ENCODE measurements around the gene GUCA2B. TPM values are rescaled to one million over a fixed set of nuclear protein-coding genes. Genes with fewer than 3 reads are reported as not detected.

Gene GUCA2B
- polyA plus RNA-seq, 4 donors: 14.4 to 969 (median 622) TPM

DNA sequence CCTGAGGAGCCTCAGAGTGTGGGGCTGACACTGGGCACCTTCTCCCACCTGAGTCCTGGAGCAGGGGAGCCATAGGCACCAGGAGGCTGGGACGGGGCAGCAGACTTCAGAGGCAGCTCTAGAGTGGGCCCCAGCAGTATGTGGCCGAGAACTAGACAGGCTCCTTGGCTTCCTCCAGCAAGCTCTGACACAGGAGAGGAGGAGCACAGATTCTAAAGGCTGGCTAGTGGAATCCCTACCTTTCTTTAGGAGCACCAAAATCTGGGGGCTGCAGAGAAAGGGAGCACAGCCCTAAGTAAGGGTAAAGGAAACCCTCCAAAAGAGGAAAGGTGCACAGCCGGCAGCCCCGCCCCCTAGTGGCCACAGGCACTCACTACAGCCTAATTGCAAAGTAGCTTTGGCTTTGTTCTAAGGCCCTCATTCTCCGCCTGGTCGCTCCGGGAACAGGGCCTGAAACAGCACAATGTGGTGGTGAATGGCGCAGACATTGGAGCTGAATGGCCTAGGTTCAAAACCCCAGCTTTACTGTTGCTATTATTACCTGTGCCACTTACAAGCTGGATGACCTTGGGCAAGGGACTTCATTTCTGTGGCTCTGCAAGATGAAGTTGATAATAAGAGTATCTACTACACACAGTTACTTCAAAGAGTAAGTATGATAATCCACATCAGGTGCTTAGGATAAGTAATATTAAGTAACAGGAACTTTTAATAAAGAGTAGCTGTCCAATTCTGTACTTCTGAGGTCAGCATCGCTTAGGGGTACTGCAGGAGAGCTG, 20.1 kb downstream of the GUCA2B start:
- H3K4me3 ChIP-seq (ENCODE audit: low read depth in 1 of 3, low read length in 3 of 3): no peak overlapping the region
- no peak for FAIRE-seq

DNA sequence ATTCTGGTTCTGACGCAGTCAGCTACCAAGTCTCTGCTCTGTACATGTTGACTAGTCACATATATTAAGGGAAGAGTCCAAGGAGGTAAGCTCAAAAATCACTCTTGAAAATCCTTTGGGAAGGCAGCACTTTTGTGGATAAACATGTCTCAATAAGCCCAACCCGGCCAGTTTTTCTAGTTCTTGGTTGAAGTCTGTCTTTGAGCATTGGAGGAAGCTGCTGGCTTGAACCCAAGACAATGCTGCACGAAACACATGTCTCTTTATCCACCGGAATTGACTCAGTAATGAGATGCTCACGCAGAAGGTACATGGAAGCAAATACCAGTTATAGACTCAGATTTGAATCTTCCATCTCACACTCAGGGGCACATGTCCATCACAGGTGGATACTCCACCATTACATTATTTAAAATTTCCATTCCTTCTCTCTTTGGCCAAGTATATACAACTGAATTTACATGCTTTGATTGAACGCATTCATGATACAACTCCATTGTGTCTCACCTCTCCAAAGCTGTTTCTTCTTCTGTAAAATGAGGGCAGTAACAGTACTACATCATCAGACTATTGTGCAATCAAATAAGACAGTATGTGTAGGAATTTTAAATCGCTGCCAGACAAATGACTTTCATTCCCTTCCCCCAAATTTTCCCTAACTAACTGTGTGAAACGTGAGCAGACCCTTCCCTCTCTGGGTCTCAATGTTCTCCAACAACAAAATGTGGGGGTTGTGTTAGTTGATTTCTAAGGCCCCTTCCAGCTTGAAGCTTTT, 20.9 kb downstream of the GUCA2B start:
- H3K4me1 ChIP-seq (ENCODE audit: control insufficient read depth in 3 of 3, insufficient read depth in 2 of 3, low read depth in 1 of 3, low read length in 2 of 3): peaks cover 0 to 7% (median 0%) of the 10 kb centered on the region in 3 donors
- no peak overlapping the region for H3K4me3 ChIP-seq (ENCODE audit: low read depth in 1 of 3, low read length in 3 of 3)
- no peak for FAIRE-seq
- H3K27ac ChIP-seq (ENCODE audit: low read depth in 1 of 3, low read length in 2 of 3): no peak overlapping the region
- DNase-seq: no peak
- H3K9me3 ChIP-seq (ENCODE audit: control insufficient read depth in 2 of 2, insufficient read depth in 1 of 2, low read depth in 1 of 2, low read length in 1 of 2): no peaks in the 10 kb centered on the region
- 75 to 77% (median 76%) methylated on average over 8 of the region's 8 CpGs for WGBS, 3 donors
- H3K36me3 ChIP-seq (ENCODE audit: control insufficient read depth in 3 of 3, insufficient read depth in 2 of 3, low read depth in 1 of 3, low read length in 3 of 3): peaks cover 0 to 8% (median 2%) of the 10 kb centered on the region in 3 donors
- H3K27me3 ChIP-seq (ENCODE audit: control insufficient read depth in 3 of 3, insufficient read depth in 3 of 3, low read length in 3 of 3): no peaks in the 10 kb centered on the region

More for the DNA sequence above, 20.1 kb downstream of the GUCA2B start:
- Histone ChIP-seq H3K27me3 (ENCODE audit: control insufficient read depth in 3 of 3, insufficient read depth in 3 of 3, low read length in 3 of 3) (no peaks in the 10 kb centered on the region), H3K4me1 (ENCODE audit: control insufficient read depth in 3 of 3, insufficient read depth in 2 of 3, low read depth in 1 of 3, low read length in 2 of 3) (peaks cover 0 to 7% (median 0%) of the 10 kb centered on the region in 3 donors), H3K36me3 (ENCODE audit: control insufficient read depth in 3 of 3, insufficient read depth in 2 of 3, low read depth in 1 of 3, low read length in 3 of 3) (peaks cover 0 to 8% (median 2%) of the 10 kb centered on the region in 3 donors), H3K27ac (ENCODE audit: low read depth in 1 of 3, low read length in 2 of 3) (peak overlapping the region in 2 of 3 donors; percentile 33 to 84), H3K9me3 (ENCODE audit: control insufficient read depth in 2 of 2, insufficient read depth in 1 of 2, low read depth in 1 of 2, low read length in 1 of 2) (no peaks in the 10 kb centered on the region)
- 27 to 36% (median 30%) methylated on average over 9 of the region's 9 CpGs for WGBS, 3 donors
- peak; percentile 58 to 70 for DNase-seq

- H3K27ac ChIP-seq (ENCODE audit: low read depth in 1 of 3, low read length in 2 of 3): no peak overlapping the region
- DNase-seq: no peak
- no peaks in the 10 kb centered on the region for H3K9me3 ChIP-seq (ENCODE audit: control insufficient read depth in 2 of 2, insufficient read depth in 1 of 2, low read depth in 1 of 2, low read length in 1 of 2)
- H3K4me1 ChIP-seq (ENCODE audit: control insufficient read depth in 3 of 3, insufficient read depth in 2 of 3, low read depth in 1 of 3, low read length in 2 of 3): peaks cover 0 to 7% (median 0%) of the 10 kb centered on the region in 3 donors
- H3K4me3 ChIP-seq (ENCODE audit: low read depth in 1 of 3, low read length in 3 of 3): no peak overlapping the region
- peaks cover 0 to 11% (median 2%) of the 10 kb centered on the region in 3 donors for H3K36me3 ChIP-seq (ENCODE audit: control insufficient read depth in 3 of 3, insufficient read depth in 2 of 3, low read depth in 1 of 3, low read length in 3 of 3)
- 94 to 96% (median 95%) methylated on average over 7 of the region's 7 CpGs for WGBS, 3 donors
- no peaks in the 10 kb centered on the region for H3K27me3 ChIP-seq (ENCODE audit: control insufficient read depth in 3 of 3, insufficient read depth in 3 of 3, low read length in 3 of 3)
- FAIRE-seq: no peak
Observed at GRCh38 chr1:42175314-42176054, 22.3 kb downstream of the GUCA2B start.

DNA sequence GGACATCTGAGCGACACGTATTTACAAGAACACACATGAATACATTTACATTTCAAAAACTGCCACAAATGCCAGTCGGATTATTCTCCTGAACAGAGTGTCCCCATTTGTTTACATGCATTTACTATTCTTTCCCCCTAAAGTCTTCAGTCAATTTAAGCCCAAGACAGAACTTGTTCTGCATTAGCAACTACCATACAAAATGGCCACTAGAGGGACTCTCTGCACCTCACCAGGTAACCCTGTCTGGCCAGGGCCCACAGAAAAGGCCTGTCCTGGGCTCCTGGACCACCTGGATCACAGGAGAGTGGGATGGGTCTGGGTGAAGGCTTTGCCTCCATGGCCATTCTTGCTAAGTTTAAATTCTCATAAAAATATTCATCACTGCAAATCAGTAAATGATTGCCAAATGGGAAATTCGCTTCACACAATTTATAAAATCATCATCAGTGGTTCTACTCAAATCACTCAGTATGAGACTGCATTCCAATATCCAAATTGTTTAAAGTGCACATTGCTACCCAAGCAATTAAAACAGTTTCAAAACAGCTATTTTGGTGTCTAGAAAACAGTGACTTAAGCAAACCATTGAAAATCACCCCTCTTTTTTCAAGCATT, 23.8 kb downstream of the GUCA2B start:
- DNase-seq (peak; percentile 50 to 53), FAIRE-seq (no peak)
- Histone ChIP-seq H3K4me3 (ENCODE audit: low read depth in 1 of 3, low read length in 3 of 3) (no peak overlapping the region), H3K27ac (ENCODE audit: low read depth in 1 of 3, low read length in 2 of 3) (no peak overlapping the region), H3K27me3 (ENCODE audit: control insufficient read depth in 3 of 3, insufficient read depth in 3 of 3, low read length in 3 of 3) (no peaks in the 10 kb centered on the region), H3K36me3 (ENCODE audit: control insufficient read depth in 3 of 3, insufficient read depth in 2 of 3, low read depth in 1 of 3, low read length in 3 of 3) (peaks cover 2 to 16% (median 9%) of the 10 kb centered on the region in 3 donors), H3K9me3 (ENCODE audit: control insufficient read depth in 2 of 2, insufficient read depth in 1 of 2, low read depth in 1 of 2, low read length in 1 of 2) (no peaks in the 10 kb centered on the region), H3K4me1 (ENCODE audit: control insufficient read depth in 3 of 3, insufficient read depth in 2 of 3, low read depth in 1 of 3, low read length in 2 of 3) (no peaks in the 10 kb centered on the region)
- whole genome bisulfite sequencing, 3 donors: 76 to 84% (median 79%) methylated on average over 4 of the region's 4 CpGs

DNA sequence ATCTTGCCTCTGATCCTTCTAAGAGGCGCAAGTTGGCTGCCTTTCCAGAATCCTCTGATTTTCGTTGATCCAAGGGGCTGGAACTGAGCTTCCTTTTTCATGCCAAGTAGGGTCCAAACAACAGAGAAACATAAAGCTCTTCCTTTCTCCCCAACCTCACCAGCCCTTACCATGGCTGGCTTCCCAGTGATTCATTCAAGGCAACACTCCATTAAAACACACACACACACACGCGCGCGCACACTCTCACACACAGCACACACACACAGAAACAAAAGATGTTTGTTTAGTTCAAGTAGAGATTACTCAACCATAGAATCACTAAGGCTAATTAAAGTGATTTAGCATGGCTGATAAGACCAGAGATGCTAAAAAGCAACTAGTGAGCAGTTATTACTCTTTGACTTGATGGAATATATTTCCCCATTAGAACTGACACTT, 24.4 kb downstream of the GUCA2B start:
- Histone ChIP-seq H3K36me3 (ENCODE audit: control insufficient read depth in 3 of 3, insufficient read depth in 2 of 3, low read depth in 1 of 3, low read length in 3 of 3) (peaks cover 2 to 17% (median 9%) of the 10 kb centered on the region in 3 donors), H3K4me3 (ENCODE audit: low read depth in 1 of 3, low read length in 3 of 3) (no peak overlapping the region), H3K4me1 (ENCODE audit: control insufficient read depth in 3 of 3, insufficient read depth in 2 of 3, low read depth in 1 of 3, low read length in 2 of 3) (no peaks in the 10 kb centered on the region), H3K9me3 (ENCODE audit: control insufficient read depth in 2 of 2, insufficient read depth in 1 of 2, low read depth in 1 of 2, low read length in 1 of 2) (no peaks in the 10 kb centered on the region), H3K27ac (ENCODE audit: low read depth in 1 of 3, low read length in 2 of 3) (no peak overlapping the region), H3K27me3 (ENCODE audit: control insufficient read depth in 3 of 3, insufficient read depth in 3 of 3, low read length in 3 of 3) (no peaks in the 10 kb centered on the region)
- no peak for FAIRE-seq
- whole genome bisulfite sequencing, 3 donors: 57 to 70% (median 62%) methylated on average over 6 of the region's 6 CpGs
- DNase-seq: peak in 1 of 2 donors; percentile 23

DNA sequence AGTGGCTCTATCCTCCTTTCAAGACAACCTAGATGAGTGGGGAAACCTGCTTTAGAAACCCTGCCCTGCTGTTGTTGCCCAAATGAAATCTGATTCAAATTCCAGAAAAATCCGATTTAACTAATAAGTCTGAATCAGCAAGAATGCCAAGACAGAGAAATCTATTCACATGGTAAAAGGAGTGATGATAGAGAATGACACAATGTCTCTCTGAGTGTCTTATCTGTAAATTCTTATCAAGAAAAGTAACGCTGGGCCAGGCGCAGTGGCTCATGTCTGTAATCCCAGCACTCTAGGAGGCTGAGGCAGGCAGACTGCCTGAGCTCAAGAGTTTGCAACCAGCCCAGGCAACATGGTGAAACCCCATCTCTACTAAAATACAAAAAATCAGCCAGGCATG, 25.0 kb downstream of the GUCA2B start:
- Histone ChIP-seq H3K9me3 (ENCODE audit: control insufficient read depth in 2 of 2, insufficient read depth in 1 of 2, low read depth in 1 of 2, low read length in 1 of 2) (no peaks in the 10 kb centered on the region), H3K36me3 (ENCODE audit: control insufficient read depth in 3 of 3, insufficient read depth in 2 of 3, low read depth in 1 of 3, low read length in 3 of 3) (peaks cover 2 to 20% (median 9%) of the 10 kb centered on the region in 3 donors), H3K27me3 (ENCODE audit: control insufficient read depth in 3 of 3, insufficient read depth in 3 of 3, low read length in 3 of 3) (no peaks in the 10 kb centered on the region), H3K4me1 (ENCODE audit: control insufficient read depth in 3 of 3, insufficient read depth in 2 of 3, low read depth in 1 of 3, low read length in 2 of 3) (no peaks in the 10 kb centered on the region), H3K4me3 (ENCODE audit: low read depth in 1 of 3, low read length in 3 of 3) (no peak overlapping the region), H3K27ac (ENCODE audit: low read depth in 1 of 3, low read length in 2 of 3) (no peak overlapping the region)
- DNase-seq (no peak), FAIRE-seq (no peak)
- WGBS, 3 donors: 33 to 55% (median 40%) methylated on average over 3 of the region's 3 CpGs

GRCh38 chr1:42179275-42179674, 26.1 kb downstream of the GUCA2B start:
- H3K27ac ChIP-seq (ENCODE audit: low read depth in 1 of 3, low read length in 2 of 3): no peak overlapping the region
- DNase-seq (no peak), FAIRE-seq (no peak)
- peaks cover 2 to 20% (median 9%) of the 10 kb centered on the region in 3 donors for H3K36me3 ChIP-seq (ENCODE audit: control insufficient read depth in 3 of 3, insufficient read depth in 2 of 3, low read depth in 1 of 3, low read length in 3 of 3)
- no peaks in the 10 kb centered on the region for H3K9me3 ChIP-seq (ENCODE audit: control insufficient read depth in 2 of 2, insufficient read depth in 1 of 2, low read depth in 1 of 2, low read length in 1 of 2)
- 43 to 70% (median 64%) methylated on average over 2 of the region's 2 CpGs for WGBS, 3 donors
- no peaks in the 10 kb centered on the region for H3K4me1 ChIP-seq (ENCODE audit: control insufficient read depth in 3 of 3, insufficient read depth in 2 of 3, low read depth in 1 of 3, low read length in 2 of 3)
- H3K27me3 ChIP-seq (ENCODE audit: control insufficient read depth in 3 of 3, insufficient read depth in 3 of 3, low read length in 3 of 3): no peaks in the 10 kb centered on the region
- no peak overlapping the region for H3K4me3 ChIP-seq (ENCODE audit: low read depth in 1 of 3, low read length in 3 of 3)
